ENCODE results near the gene SLC12A9.

DNA sequence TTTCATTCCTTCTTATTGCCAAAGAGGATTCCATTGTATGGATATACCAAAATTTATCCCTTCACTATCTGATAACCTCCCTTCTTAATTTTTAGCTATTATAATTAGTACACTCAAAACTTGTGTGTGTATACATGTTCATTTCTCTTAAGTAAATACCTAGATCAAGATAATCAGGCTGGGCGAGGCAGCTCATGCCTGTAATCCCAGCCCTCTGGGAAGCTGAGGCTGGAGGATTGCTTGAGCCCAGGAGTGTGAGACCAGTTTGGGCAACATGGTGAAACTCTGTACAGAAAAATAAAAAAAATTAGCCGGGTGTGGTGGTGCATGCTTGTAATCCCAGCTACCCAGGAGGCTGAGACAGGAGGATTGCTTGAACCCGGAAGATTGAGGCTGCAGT, 59.0 kb downstream of the SLC12A9 start:
- TF ChIP-seq, protein P1, sequence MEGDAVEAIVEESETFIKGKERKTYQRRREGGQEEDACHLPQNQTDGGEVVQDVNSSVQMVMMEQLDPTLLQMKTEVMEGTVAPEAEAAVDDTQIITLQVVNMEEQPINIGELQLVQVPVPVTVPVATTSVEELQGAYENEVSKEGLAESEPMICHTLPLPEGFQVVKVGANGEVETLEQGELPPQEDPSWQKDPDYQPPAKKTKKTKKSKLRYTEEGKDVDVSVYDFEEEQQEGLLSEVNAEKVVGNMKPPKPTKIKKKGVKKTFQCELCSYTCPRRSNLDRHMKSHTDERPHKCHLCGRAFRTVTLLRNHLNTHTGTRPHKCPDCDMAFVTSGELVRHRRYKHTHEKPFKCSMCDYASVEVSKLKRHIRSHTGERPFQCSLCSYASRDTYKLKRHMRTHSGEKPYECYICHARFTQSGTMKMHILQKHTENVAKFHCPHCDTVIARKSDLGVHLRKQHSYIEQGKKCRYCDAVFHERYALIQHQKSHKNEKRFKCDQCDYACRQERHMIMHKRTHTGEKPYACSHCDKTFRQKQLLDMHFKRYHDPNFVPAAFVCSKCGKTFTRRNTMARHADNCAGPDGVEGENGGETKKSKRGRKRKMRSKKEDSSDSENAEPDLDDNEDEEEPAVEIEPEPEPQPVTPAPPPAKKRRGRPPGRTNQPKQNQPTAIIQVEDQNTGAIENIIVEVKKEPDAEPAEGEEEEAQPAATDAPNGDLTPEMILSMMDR (IDR thresholded peaks at IDR 0.05; ENCODE audit: low read depth, low read length): no peak
- TF ChIP-seq EZH2phosphoT487 (IDR thresholded peaks at IDR 0.05; ENCODE audit: low read depth): no peak

Measured in OCI-LY3 (cell line).